Liver (tissue), 9 donors: ENCODE data around the gene GTPBP8. TPM values are rescaled to one million over a fixed set of nuclear protein-coding genes. Genes with fewer than 3 reads are reported as not detected.

ENCODE experiments used
- DNase-seq: peaks from one replicate; pipeline ENCODE4 v3.0.0-alpha.2; 2017; ENCODE audit warnings: low spot score
- H3K27ac ChIP-seq, 2 donors: one replicate each; pipeline ENCODE4 v1.7.0; 2013; ENCODE audit warnings: inconsistent platforms in 2 of 2, low read length in 2 of 2, control low read depth in 1 of 2, low read depth in 1 of 2, mild to moderate bottlenecking in 1 of 2
- H3K27me3 ChIP-seq, 4 donors: one replicate each; pipeline versions ENCODE4 v1.6.1 to v1.7.0; 2013; ENCODE audit warnings: low read length in 3 of 4, inconsistent platforms in 1 of 4, mild to moderate bottlenecking in 1 of 4, moderate library complexity in 1 of 4; ENCODE audit not compliant: control insufficient read depth in 4 of 4, insufficient read depth in 4 of 4
- H3K36me3 ChIP-seq, 4 donors: one replicate each; pipeline versions ENCODE4 v1.6.1 to v1.7.0; 2013; ENCODE audit warnings: low read length in 3 of 4, mild to moderate bottlenecking in 3 of 4, low read depth in 1 of 4, moderate library complexity in 1 of 4; ENCODE audit not compliant: control insufficient read depth in 4 of 4, insufficient read depth in 3 of 4
- H3K4me1 ChIP-seq, 4 donors: one replicate each; pipeline versions ENCODE4 v1.6.1 to v1.7.0; 2013; ENCODE audit warnings: low read length in 3 of 4, mild to moderate bottlenecking in 3 of 4, moderate library complexity in 1 of 4; ENCODE audit not compliant: control insufficient read depth in 4 of 4, insufficient read depth in 4 of 4
- H3K4me3 ChIP-seq, 3 donors: one replicate each; pipeline versions ENCODE4 v1.6.1 to v1.7.0; 2013; ENCODE audit warnings: low read length in 3 of 3, control low read depth in 1 of 3, low read depth in 1 of 3, mild to moderate bottlenecking in 1 of 3
- H3K9ac ChIP-seq, 2 donors: one replicate each; pipeline ENCODE4 v1.7.0; 2013; ENCODE audit warnings: low read length in 2 of 2, mild to moderate bottlenecking in 2 of 2, moderate library complexity in 2 of 2, control low read depth in 1 of 2, low read depth in 1 of 2
- H3K9me3 ChIP-seq, 4 donors: one replicate each; pipeline versions ENCODE4 v1.6.1 to v1.7.0; 2013; ENCODE audit warnings: low read length in 3 of 4; ENCODE audit not compliant: control insufficient read depth in 4 of 4
- EGR1 ChIP-seq, 2 donors: IDR thresholded peaks; 2 replicates each; pipeline ENCODE4 v1.6.1; 2016 to 2018; ENCODE audit warnings: antibody characterized with exemption in 2 of 2, low read depth in 2 of 2
- FOXA1 ChIP-seq: IDR thresholded peaks from 2 replicates; pipeline ENCODE4 v1.6.1; 2016; ENCODE audit warnings: antibody characterized with exemption
- FOXA2 ChIP-seq: IDR thresholded peaks from 2 replicates; pipeline ENCODE4 v1.6.1; 2016; ENCODE audit warnings: antibody characterized with exemption
- GABPA ChIP-seq, 2 donors: IDR thresholded peaks in 1 of 2; conservative IDR thresholded peaks in 1 of 2; 2 replicates each; pipeline ENCODE4 v1.6.1; 2016; ENCODE audit warnings: antibody characterized with exemption in 2 of 2, mild to moderate bottlenecking in 1 of 2, moderate library complexity in 1 of 2
- HNF4G ChIP-seq: IDR thresholded peaks from 2 replicates; pipeline ENCODE4 v1.6.1; 2016; ENCODE audit warnings: antibody characterized with exemption
- JUND ChIP-seq, 2 donors: IDR thresholded peaks; 2 replicates each; pipeline ENCODE4 v1.6.1; 2016; ENCODE audit warnings: antibody characterized with exemption in 2 of 2
- RAD21 ChIP-seq, 2 donors: IDR thresholded peaks; 2 replicates each; pipeline ENCODE4 v1.6.1; 2016; ENCODE audit warnings: antibody characterized with exemption in 2 of 2, mild to moderate bottlenecking in 2 of 2
- RXRA ChIP-seq, 2 donors: IDR thresholded peaks; 2 replicates each; pipeline ENCODE4 v1.6.1; 2017 to 2018; ENCODE audit warnings: antibody characterized with exemption in 2 of 2, mild to moderate bottlenecking in 1 of 2
- TAF1 ChIP-seq: conservative IDR thresholded peaks from 2 replicates; pipeline ENCODE4 v1.6.1; 2016; ENCODE audit warnings: antibody characterized with exemption, mild to moderate bottlenecking
- WGBS: extraction: QIAGEN DNeasy Blood & Tissue Kit; methylation state at CpG from one replicate; pipeline ENCODE4 v1.1.7; 2013; 5-methylcytosine and 5-hydroxymethylcytosine counted together
- polyA plus RNA-seq, 2 donors: library from polyadenylated mRNA; stranded (reverse) in 1 of 2; unstranded in 1 of 2; fragments of 200-250 nt in 1 of 2; fragments of >200 nt in 1 of 2; fragmentation: Nextera tagmentation in 1 of 2; extraction: Ambion mirVana in 1 of 2; gene quantifications; one replicate each; pipeline versions ENCODE4 v1.2.1 to v1.2.3, GENCODE V29; 2013 to 2015
- total RNA-seq, 2 donors: library from RNA; depleted of rRNA; stranded (reverse); fragments of >200 nt; gene quantifications; one replicate each; pipeline ENCODE4 v1.2.3, GENCODE V29; 2014
- TF ChIP-seq, protein P1 (sequence below): fragments of 150-350 bp; IDR thresholded peaks from 2 replicates; pipeline ENCODE4 v1.5.1; 2017; ENCODE audit warnings: improper control_type of control experiment, low read depth, low read length; ENCODE audit not compliant: missing input control
- TF ChIP-seq, protein P2 (sequence below): IDR thresholded peaks from 2 replicates; pipeline ENCODE4 v1.6.1; 2016; ENCODE audit warnings: antibody characterized with exemption, mild to moderate bottlenecking
- TF ChIP-seq, protein P3 (sequence below): IDR thresholded peaks from 2 replicates; pipeline ENCODE4 v1.6.1; 2016; ENCODE audit warnings: antibody characterized with exemption
- TF ChIP-seq, protein P4 (sequence below): IDR thresholded peaks from 2 replicates; pipeline ENCODE4 v1.6.1; 2016; ENCODE audit warnings: antibody characterized with exemption
- donor health status: healthy.
- donor health status: healthy.
- donor health status: healthy.
- donor health status: healthy.
- donor health status: healthy.

GTPBP8 gene
- total and polyA plus RNA-seq, 4 donors = 7.4 to 17.6 (median 9.2) TPM

DNA sequence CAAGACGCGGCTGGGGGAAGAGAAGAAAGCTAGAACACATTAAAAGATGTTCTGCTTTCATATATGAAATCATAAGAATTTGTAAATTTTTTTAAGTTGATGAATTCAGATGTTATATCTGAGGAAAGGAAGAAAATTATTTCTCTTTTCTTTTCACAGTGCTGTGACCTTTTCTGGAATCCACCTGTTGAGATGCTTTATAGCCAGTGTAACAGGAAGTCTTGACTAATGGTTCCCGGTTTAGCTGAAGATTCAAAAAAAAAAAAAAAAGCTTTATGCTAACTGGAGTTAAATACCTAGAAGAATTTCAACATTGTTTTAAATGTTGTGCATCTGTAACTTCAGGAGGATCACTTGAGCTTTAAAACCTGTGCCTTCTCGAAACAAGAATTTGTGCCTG, 9.9 kb downstream of the GTPBP8 start:
- DNase-seq = no peak
- Histone ChIP-seq H3K27ac (no peak overlapping the region), H3K9me3 (no peaks in the 10 kb centered on the region), H3K4me1 (no peaks in the 10 kb centered on the region), H3K27me3 (no peaks in the 10 kb centered on the region), H3K4me3 (no peak overlapping the region), H3K36me3 (peaks cover 6 to 24% (median 18%) of the 10 kb centered on the region in 4 donors), H3K9ac (no peak overlapping the region)
- 88% methylated on average over 4 of the region's 4 CpGs for WGBS
- TF ChIP-seq, protein P1, sequence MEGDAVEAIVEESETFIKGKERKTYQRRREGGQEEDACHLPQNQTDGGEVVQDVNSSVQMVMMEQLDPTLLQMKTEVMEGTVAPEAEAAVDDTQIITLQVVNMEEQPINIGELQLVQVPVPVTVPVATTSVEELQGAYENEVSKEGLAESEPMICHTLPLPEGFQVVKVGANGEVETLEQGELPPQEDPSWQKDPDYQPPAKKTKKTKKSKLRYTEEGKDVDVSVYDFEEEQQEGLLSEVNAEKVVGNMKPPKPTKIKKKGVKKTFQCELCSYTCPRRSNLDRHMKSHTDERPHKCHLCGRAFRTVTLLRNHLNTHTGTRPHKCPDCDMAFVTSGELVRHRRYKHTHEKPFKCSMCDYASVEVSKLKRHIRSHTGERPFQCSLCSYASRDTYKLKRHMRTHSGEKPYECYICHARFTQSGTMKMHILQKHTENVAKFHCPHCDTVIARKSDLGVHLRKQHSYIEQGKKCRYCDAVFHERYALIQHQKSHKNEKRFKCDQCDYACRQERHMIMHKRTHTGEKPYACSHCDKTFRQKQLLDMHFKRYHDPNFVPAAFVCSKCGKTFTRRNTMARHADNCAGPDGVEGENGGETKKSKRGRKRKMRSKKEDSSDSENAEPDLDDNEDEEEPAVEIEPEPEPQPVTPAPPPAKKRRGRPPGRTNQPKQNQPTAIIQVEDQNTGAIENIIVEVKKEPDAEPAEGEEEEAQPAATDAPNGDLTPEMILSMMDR = no peak
- TF ChIP-seq RXRA (IDR thresholded peaks at IDR 0.05) = no peak
- TF ChIP-seq, protein P2, sequence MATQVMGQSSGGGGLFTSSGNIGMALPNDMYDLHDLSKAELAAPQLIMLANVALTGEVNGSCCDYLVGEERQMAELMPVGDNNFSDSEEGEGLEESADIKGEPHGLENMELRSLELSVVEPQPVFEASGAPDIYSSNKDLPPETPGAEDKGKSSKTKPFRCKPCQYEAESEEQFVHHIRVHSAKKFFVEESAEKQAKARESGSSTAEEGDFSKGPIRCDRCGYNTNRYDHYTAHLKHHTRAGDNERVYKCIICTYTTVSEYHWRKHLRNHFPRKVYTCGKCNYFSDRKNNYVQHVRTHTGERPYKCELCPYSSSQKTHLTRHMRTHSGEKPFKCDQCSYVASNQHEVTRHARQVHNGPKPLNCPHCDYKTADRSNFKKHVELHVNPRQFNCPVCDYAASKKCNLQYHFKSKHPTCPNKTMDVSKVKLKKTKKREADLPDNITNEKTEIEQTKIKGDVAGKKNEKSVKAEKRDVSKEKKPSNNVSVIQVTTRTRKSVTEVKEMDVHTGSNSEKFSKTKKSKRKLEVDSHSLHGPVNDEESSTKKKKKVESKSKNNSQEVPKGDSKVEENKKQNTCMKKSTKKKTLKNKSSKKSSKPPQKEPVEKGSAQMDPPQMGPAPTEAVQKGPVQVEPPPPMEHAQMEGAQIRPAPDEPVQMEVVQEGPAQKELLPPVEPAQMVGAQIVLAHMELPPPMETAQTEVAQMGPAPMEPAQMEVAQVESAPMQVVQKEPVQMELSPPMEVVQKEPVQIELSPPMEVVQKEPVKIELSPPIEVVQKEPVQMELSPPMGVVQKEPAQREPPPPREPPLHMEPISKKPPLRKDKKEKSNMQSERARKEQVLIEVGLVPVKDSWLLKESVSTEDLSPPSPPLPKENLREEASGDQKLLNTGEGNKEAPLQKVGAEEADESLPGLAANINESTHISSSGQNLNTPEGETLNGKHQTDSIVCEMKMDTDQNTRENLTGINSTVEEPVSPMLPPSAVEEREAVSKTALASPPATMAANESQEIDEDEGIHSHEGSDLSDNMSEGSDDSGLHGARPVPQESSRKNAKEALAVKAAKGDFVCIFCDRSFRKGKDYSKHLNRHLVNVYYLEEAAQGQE = no peak
- TF ChIP-seq, protein P3, sequence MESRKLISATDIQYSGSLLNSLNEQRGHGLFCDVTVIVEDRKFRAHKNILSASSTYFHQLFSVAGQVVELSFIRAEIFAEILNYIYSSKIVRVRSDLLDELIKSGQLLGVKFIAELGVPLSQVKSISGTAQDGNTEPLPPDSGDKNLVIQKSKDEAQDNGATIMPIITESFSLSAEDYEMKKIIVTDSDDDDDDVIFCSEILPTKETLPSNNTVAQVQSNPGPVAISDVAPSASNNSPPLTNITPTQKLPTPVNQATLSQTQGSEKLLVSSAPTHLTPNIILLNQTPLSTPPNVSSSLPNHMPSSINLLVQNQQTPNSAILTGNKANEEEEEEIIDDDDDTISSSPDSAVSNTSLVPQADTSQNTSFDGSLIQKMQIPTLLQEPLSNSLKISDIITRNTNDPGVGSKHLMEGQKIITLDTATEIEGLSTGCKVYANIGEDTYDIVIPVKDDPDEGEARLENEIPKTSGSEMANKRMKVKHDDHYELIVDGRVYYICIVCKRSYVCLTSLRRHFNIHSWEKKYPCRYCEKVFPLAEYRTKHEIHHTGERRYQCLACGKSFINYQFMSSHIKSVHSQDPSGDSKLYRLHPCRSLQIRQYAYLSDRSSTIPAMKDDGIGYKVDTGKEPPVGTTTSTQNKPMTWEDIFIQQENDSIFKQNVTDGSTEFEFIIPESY = no peak

DNA sequence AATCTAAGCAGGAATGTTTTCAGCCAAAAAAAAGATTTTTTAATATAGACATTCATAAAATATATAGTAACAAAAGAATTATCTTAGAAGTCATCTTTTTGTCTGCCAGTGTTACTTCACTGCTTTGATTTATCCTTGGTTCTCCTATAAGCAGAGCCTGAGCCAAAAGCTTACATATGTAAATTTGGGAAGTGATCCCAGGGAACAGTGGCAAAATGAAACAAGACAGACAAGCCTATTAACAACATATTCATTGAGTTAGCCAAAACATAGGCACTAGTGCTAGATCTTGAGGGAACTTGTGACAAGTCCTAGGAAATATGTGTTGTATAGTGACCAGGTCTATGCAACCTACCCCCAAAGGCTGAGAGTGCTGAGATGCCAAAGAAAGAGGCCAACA, 11.3 kb downstream of the GTPBP8 start:
- TF ChIP-seq RXRA (IDR thresholded peaks at IDR 0.05) (no peak), TAF1 (no peak), RAD21 (IDR thresholded peaks at IDR 0.05) (no peak), EGR1 (IDR thresholded peaks at IDR 0.05; ENCODE audit: low read depth in 2 of 2) (no peak), FOXA2 (no peak), GABPA (IDR thresholded peaks at IDR 0.05 in 1 of 2, conservative IDR thresholded peaks at IDR 0.05 in 1 of 2) (no peak), FOXA1 (no peak), JUND (IDR thresholded peaks at IDR 0.05) (no peak)
- Histone ChIP-seq H3K9me3 (no peaks in the 10 kb centered on the region), H3K4me1 (no peaks in the 10 kb centered on the region), H3K36me3 (peaks cover 6 to 32% (median 22%) of the 10 kb centered on the region in 4 donors), H3K27me3 (no peaks in the 10 kb centered on the region), H3K4me3 (no peak overlapping the region), H3K27ac (no peak overlapping the region), H3K9ac (no peak overlapping the region)
- no peak for DNase-seq

DNA sequence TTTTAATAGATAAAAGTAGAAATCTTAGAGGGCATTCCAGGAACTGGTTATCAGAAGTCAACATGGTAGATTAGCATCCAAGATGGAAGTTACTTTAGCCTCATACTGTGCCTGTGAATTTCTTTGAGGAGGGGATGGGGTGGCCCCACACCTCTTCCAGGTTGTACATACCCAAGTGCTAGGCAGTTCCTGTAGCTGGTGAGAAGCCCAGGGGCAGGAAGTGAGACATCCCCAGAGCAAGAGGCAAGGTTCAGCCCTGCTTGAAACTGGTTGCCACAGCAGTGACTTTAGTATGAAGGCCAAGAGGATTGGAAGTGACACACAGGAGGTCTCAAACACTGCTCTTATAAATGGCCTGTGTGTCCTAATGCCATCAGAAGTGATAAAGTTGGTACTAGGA, 11.9 kb downstream of the GTPBP8 start:
- Histone ChIP-seq H3K27ac (no peak overlapping the region), H3K27me3 (no peaks in the 10 kb centered on the region), H3K9ac (no peak overlapping the region), H3K4me1 (no peaks in the 10 kb centered on the region), H3K4me3 (no peak overlapping the region), H3K36me3 (peaks cover 8 to 37% (median 26%) of the 10 kb centered on the region in 4 donors), H3K9me3 (no peaks in the 10 kb centered on the region)
- DNase-seq = no peak
- TF ChIP-seq GABPA (IDR thresholded peaks at IDR 0.05 in 1 of 2, conservative IDR thresholded peaks at IDR 0.05 in 1 of 2) = no peak
- TF ChIP-seq, protein P4, sequence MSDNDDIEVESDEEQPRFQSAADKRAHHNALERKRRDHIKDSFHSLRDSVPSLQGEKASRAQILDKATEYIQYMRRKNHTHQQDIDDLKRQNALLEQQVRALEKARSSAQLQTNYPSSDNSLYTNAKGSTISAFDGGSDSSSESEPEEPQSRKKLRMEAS = no peak
- TF ChIP-seq HNF4G = no peak
- TF ChIP-seq TAF1 = no peak
- TF ChIP-seq FOXA1 = no peak
